ENCODE results near the gene C9orf85. TPM values are rescaled to one million over a fixed set of nuclear protein-coding genes. Genes with fewer than 3 reads are reported as not detected.

Gene C9orf85
- total and polyA plus RNA-seq, 2 donors (not counting 3 experiments of a cell fraction or from before 2014, with no cell fraction given), result 8.3 to 11.3 TPM

DNA sequence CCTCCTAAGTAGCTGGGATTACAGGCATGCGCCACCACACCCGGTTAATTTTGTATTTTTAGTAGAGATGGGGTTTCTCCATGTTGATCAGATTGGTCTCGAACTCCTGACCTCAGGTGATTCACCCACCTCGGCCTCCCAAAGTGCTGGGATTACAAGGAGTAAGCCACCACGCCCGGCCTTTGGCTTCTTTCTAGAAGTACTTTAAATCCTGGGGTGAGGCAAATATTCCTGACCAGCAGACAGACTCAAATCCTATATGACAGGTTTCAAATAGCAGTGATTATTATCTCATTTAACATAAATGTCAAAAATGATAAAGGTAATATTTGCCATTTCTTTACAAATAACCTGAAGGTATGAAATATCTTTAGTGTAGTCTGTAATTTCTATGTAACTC is 36.1 kb upstream of the C9orf85 start:
- no peak for DNase-seq (ENCODE audit: low read depth, low spot score)
- dilution Hi-C loops (cut with MboI; ENCODE audit: extremely low pct_ligation_motif_present, low sequenced_read_pairs), result no loop called here

DNA sequence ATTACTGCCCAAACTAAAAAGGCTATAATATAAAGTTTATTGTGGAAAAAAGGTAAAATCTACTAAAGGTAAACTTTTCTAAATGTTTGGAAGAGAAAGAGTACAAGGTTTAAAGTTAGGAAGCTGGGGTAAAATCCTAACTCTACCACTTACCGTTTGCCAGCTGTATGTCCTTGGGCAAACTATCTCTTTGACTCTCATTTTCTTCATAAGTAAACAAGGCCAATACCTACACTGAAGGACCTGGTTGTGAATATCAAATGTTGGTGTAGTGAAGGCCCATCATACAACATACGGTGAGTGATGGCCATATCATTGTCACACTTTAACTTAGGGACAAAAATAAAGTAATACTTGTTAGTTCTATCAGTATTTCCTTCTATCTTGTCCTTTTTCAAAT is 35.3 kb upstream of the C9orf85 start:
- Histone ChIP-seq H3K9ac (replicated peaks; ENCODE audit: extremely low read depth, insufficient read depth, low read length) (no peak overlapping the region), H3K9me3 (replicated peaks; ENCODE audit: control insufficient read depth, insufficient read depth, low read length) (no peaks in the 10 kb centered on the region), H3K4me2 (ENCODE audit: insufficient read depth, low read length) (no peak overlapping the region), H3K36me3 (ENCODE audit: control insufficient read depth in 2 of 2, extremely low read depth in 1 of 2, insufficient read depth in 2 of 2, low read length in 2 of 2) (no peaks in the 10 kb centered on the region), H4K20me1 (replicated peaks; ENCODE audit: control insufficient read depth, extremely low read depth, insufficient read depth, low read length) (peaks cover 8% of the 10 kb centered on the region), H3K27ac (ENCODE audit: insufficient read depth, low read depth, low read length) (no peak overlapping the region), H3K4me1 (ENCODE audit: control insufficient read depth, extremely low read depth, insufficient read depth, low read length) (no peaks in the 10 kb centered on the region), H3K9me1 (replicated peaks; ENCODE audit: control insufficient read depth, extremely low read depth, insufficient read depth, low read length) (no peaks in the 10 kb centered on the region), H3K27me3 (ENCODE audit: control insufficient read depth in 2 of 2, insufficient read depth in 2 of 2, low read length in 2 of 2) (no peaks in the 10 kb centered on the region), H2AFZ (ENCODE audit: low read depth, low read length) (no peak overlapping the region), H3K79me2 (ENCODE audit: control insufficient read depth, insufficient read depth, low read length) (peaks cover 36% of the 10 kb centered on the region), H3K4me3 (replicated peaks in 1 of 3; ENCODE audit: insufficient read depth in 1 of 3, low read depth in 1 of 3, low read length in 3 of 3) (no peak overlapping the region)
- FAIRE-seq, result no peak
- TF ChIP-seq JUN (IDR thresholded peaks at IDR 0.05; ENCODE audit: borderline replicate concordance, insufficient read depth, insufficient read length, low read depth) (no peak), POLR2AphosphoS5 (IDR thresholded peaks at IDR 0.05; ENCODE audit: insufficient read depth, low read depth, low read length) (no peak), MYC (IDR thresholded peaks at IDR 0.05; ENCODE audit: low read depth, low read length) (no peak), EZH2 (IDR thresholded peaks at IDR 0.05; ENCODE audit: borderline replicate concordance, low read depth, low read length, severe bottlenecking) (no peak), POLR2A (IDR thresholded peaks at IDR 0.05; ENCODE audit: low read depth, low read length) (no peak), GATA2 (IDR thresholded peaks at IDR 0.05; ENCODE audit: insufficient read depth, insufficient read length, low read depth, low read length) (no peak)
- BruUV-seq (replicated peaks), result no TSS peak
- DNase-seq (ENCODE audit: low read depth, low spot score), result no peak
- ChIA-PET POLR2A (no interaction called here), CTCF (no interaction called here)
- dilution Hi-C loops (cut with MboI; ENCODE audit: extremely low pct_ligation_motif_present, low sequenced_read_pairs), result no loop called here
- intact Hi-C loops (cut with micrococcal nuclease), result no loop called here

More for the DNA sequence above, 36.1 kb upstream of the C9orf85 start:
- Histone ChIP-seq H3K27me3 (ENCODE audit: control insufficient read depth in 2 of 2, insufficient read depth in 2 of 2, low read length in 2 of 2) (no peaks in the 10 kb centered on the region), H3K4me2 (ENCODE audit: insufficient read depth, low read length) (no peak overlapping the region), H3K4me1 (ENCODE audit: control insufficient read depth, extremely low read depth, insufficient read depth, low read length) (no peaks in the 10 kb centered on the region), H3K27ac (ENCODE audit: insufficient read depth, low read depth, low read length) (no peak overlapping the region), H2AFZ (ENCODE audit: low read depth, low read length) (no peak overlapping the region), H3K9me1 (replicated peaks; ENCODE audit: control insufficient read depth, extremely low read depth, insufficient read depth, low read length) (no peaks in the 10 kb centered on the region), H3K9me3 (replicated peaks; ENCODE audit: control insufficient read depth, insufficient read depth, low read length) (no peaks in the 10 kb centered on the region), H3K4me3 (replicated peaks in 1 of 3; ENCODE audit: insufficient read depth in 1 of 3, low read depth in 1 of 3, low read length in 3 of 3) (no peak overlapping the region), H3K36me3 (ENCODE audit: control insufficient read depth in 2 of 2, extremely low read depth in 1 of 2, insufficient read depth in 2 of 2, low read length in 2 of 2) (no peaks in the 10 kb centered on the region), H4K20me1 (replicated peaks; ENCODE audit: control insufficient read depth, extremely low read depth, insufficient read depth, low read length) (peaks cover 8% of the 10 kb centered on the region), H3K9ac (replicated peaks; ENCODE audit: extremely low read depth, insufficient read depth, low read length) (no peak overlapping the region), H3K79me2 (ENCODE audit: control insufficient read depth, insufficient read depth, low read length) (peaks cover 32% of the 10 kb centered on the region)
- FAIRE-seq, result no peak
- ChIA-PET CTCF (interaction anchor here (2.3 kb wide), 1 partner anchor 150 kb away, joined by 6 read pairs; no protein-coding TSS in a partner anchor), POLR2A (no interaction called here)
- BruUV-seq (replicated peaks), result no TSS peak
- intact Hi-C loops (cut with micrococcal nuclease), result no loop called here
- TF ChIP-seq, protein P1, sequence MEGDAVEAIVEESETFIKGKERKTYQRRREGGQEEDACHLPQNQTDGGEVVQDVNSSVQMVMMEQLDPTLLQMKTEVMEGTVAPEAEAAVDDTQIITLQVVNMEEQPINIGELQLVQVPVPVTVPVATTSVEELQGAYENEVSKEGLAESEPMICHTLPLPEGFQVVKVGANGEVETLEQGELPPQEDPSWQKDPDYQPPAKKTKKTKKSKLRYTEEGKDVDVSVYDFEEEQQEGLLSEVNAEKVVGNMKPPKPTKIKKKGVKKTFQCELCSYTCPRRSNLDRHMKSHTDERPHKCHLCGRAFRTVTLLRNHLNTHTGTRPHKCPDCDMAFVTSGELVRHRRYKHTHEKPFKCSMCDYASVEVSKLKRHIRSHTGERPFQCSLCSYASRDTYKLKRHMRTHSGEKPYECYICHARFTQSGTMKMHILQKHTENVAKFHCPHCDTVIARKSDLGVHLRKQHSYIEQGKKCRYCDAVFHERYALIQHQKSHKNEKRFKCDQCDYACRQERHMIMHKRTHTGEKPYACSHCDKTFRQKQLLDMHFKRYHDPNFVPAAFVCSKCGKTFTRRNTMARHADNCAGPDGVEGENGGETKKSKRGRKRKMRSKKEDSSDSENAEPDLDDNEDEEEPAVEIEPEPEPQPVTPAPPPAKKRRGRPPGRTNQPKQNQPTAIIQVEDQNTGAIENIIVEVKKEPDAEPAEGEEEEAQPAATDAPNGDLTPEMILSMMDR (IDR thresholded peaks at IDR 0.05; ENCODE audit: extremely low read depth in 1 of 2, insufficient read depth in 1 of 2, low read depth in 1 of 2, low read length in 2 of 2), result no peak
- TF ChIP-seq, protein P2, sequence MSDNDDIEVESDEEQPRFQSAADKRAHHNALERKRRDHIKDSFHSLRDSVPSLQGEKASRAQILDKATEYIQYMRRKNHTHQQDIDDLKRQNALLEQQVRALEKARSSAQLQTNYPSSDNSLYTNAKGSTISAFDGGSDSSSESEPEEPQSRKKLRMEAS (IDR thresholded peaks at IDR 0.05; ENCODE audit: insufficient read depth, insufficient read length), result no peak
- TF ChIP-seq GATA2 (IDR thresholded peaks at IDR 0.05; ENCODE audit: insufficient read depth, insufficient read length, low read depth, low read length) (no peak), FOS (IDR thresholded peaks at IDR 0.05; ENCODE audit: borderline replicate concordance, insufficient read depth, low read length) (no peak), POLR2A (IDR thresholded peaks at IDR 0.05; ENCODE audit: low read depth, low read length) (no peak), POLR2AphosphoS5 (IDR thresholded peaks at IDR 0.05; ENCODE audit: insufficient read depth, low read depth, low read length) (no peak)
